ENCODE results near the gene WIPF3. TPM values are rescaled to one million over a fixed set of nuclear protein-coding genes. Genes with fewer than 3 reads are reported as not detected.

The WIPF3 gene
- total RNA-seq, 1 donor from 2014 or later: 1.5 TPM

DNA sequence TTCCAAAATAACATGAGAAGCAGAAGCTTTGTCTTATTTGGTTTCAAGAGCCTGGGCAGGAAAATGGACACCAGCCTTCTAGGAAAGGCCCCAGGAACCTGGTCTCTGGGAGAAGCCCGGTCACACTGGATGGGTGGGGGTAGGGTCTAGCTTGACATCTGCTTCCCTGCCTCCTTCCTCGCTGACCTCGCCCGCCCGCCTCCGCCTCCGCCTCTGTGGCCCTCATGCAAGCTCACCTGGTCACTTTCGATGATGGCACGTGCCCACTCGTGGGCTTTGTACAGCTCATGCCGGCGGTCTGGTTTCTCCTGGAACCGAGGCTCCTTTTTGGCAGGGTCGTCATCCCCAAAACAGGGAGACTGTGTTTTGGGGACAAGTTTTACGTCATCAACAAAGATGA lies 119.9 kb downstream of the WIPF3 start:
- Mint-ChIP-seq H3K27ac (ENCODE audit: unreplicated experiment) (no peak overlapping the region), H3K27me3 (ENCODE audit: unreplicated experiment) (peaks cover 3% of the 10 kb centered on the region), H3K9me3 (ENCODE audit: unreplicated experiment) (no peaks in the 10 kb centered on the region), H3K36me3 (ENCODE audit: low read depth, unreplicated experiment) (peaks cover 32% of the 10 kb centered on the region), H3K4me1 (ENCODE audit: unreplicated experiment) (no peaks in the 10 kb centered on the region), H3K4me3 (ENCODE audit: unreplicated experiment) (no peak overlapping the region)
- no peak for DNase-seq (ENCODE audit: low spot score)
- TF ChIP-seq, protein P1, sequence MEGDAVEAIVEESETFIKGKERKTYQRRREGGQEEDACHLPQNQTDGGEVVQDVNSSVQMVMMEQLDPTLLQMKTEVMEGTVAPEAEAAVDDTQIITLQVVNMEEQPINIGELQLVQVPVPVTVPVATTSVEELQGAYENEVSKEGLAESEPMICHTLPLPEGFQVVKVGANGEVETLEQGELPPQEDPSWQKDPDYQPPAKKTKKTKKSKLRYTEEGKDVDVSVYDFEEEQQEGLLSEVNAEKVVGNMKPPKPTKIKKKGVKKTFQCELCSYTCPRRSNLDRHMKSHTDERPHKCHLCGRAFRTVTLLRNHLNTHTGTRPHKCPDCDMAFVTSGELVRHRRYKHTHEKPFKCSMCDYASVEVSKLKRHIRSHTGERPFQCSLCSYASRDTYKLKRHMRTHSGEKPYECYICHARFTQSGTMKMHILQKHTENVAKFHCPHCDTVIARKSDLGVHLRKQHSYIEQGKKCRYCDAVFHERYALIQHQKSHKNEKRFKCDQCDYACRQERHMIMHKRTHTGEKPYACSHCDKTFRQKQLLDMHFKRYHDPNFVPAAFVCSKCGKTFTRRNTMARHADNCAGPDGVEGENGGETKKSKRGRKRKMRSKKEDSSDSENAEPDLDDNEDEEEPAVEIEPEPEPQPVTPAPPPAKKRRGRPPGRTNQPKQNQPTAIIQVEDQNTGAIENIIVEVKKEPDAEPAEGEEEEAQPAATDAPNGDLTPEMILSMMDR (IDR thresholded peaks at IDR 0.05; ENCODE audit: unreplicated experiment): no peak

DNA sequence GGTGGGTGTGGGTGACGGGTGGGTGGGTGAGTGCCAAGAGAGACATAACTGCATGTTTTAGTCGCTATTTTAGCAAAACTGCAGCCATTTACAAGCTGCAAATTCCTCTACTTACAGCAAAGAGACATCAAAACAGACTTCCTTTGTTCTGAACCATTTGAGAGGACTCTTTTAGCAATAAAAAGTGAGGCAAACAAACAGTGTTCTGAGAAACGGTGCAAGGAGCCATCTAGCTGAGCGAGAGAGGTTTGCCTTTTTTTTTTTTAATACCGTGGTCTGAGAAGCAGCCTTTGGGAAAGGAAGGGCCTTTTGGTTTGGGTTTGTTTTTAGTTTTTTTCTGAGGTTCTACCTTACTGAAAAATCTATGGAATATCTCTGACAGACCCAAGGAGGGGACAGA lies 120.4 kb downstream of the WIPF3 start:
- H3K4me1 Mint-ChIP-seq (ENCODE audit: unreplicated experiment): no peaks in the 10 kb centered on the region
- no peak overlapping the region for H3K4me3 Mint-ChIP-seq (ENCODE audit: unreplicated experiment)

GRCh38 chr7:29929018-29929807 lies 122.9 kb downstream of the WIPF3 start:
- H3K4me1 Mint-ChIP-seq (ENCODE audit: unreplicated experiment): no peaks in the 10 kb centered on the region
- peaks cover 3% of the 10 kb centered on the region for H3K27me3 Mint-ChIP-seq (ENCODE audit: unreplicated experiment)
- no peak for DNase-seq (ENCODE audit: low spot score)
- H3K27ac Mint-ChIP-seq (ENCODE audit: unreplicated experiment): no peak overlapping the region
- H3K9me3 Mint-ChIP-seq (ENCODE audit: unreplicated experiment): no peaks in the 10 kb centered on the region
- TF ChIP-seq, protein P1 (IDR thresholded peaks at IDR 0.05; ENCODE audit: unreplicated experiment): no peak
- H3K36me3 Mint-ChIP-seq (ENCODE audit: low read depth, unreplicated experiment): peaks cover 15% of the 10 kb centered on the region
- no peak overlapping the region for H3K4me3 Mint-ChIP-seq (ENCODE audit: unreplicated experiment)

More for the DNA sequence above, 120.4 kb downstream of the WIPF3 start:
- no peaks in the 10 kb centered on the region for H3K9me3 Mint-ChIP-seq (ENCODE audit: unreplicated experiment)
- H3K27me3 Mint-ChIP-seq (ENCODE audit: unreplicated experiment): peaks cover 3% of the 10 kb centered on the region
- no peak for DNase-seq (ENCODE audit: low spot score)
- H3K27ac Mint-ChIP-seq (ENCODE audit: unreplicated experiment): no peak overlapping the region
- TF ChIP-seq, protein P1 (IDR thresholded peaks at IDR 0.05; ENCODE audit: unreplicated experiment): no peak
- peaks cover 32% of the 10 kb centered on the region for H3K36me3 Mint-ChIP-seq (ENCODE audit: low read depth, unreplicated experiment)

GRCh38 chr7:29935111-29935510 lies 128.8 kb downstream of the WIPF3 start:
- Mint-ChIP-seq H3K4me3 (ENCODE audit: unreplicated experiment) (no peak overlapping the region), H3K4me1 (ENCODE audit: unreplicated experiment) (no peaks in the 10 kb centered on the region), H3K9me3 (ENCODE audit: unreplicated experiment) (no peaks in the 10 kb centered on the region), H3K36me3 (ENCODE audit: low read depth, unreplicated experiment) (peaks cover 49% of the 10 kb centered on the region), H3K27me3 (ENCODE audit: unreplicated experiment) (no peaks in the 10 kb centered on the region), H3K27ac (ENCODE audit: unreplicated experiment) (no peak overlapping the region)
- TF ChIP-seq, protein P1 (IDR thresholded peaks at IDR 0.05; ENCODE audit: unreplicated experiment): no peak
- DNase-seq (ENCODE audit: low spot score): no peak

- Mint-ChIP-seq H3K27ac (ENCODE audit: unreplicated experiment) (no peak overlapping the region), H3K9me3 (ENCODE audit: unreplicated experiment) (no peaks in the 10 kb centered on the region), H3K4me3 (ENCODE audit: unreplicated experiment) (no peak overlapping the region), H3K27me3 (ENCODE audit: unreplicated experiment) (no peaks in the 10 kb centered on the region), H3K4me1 (ENCODE audit: unreplicated experiment) (no peaks in the 10 kb centered on the region), H3K36me3 (ENCODE audit: low read depth, unreplicated experiment) (peaks cover 58% of the 10 kb centered on the region)
- DNase-seq (ENCODE audit: low spot score): no peak
- TF ChIP-seq, protein P1 (IDR thresholded peaks at IDR 0.05; ENCODE audit: unreplicated experiment): no peak
Measured at GRCh38 chr7:29937132-29937531, 130.8 kb downstream of the WIPF3 start.
